ENCODE measurements around the gene BRD1.

The BRD1 gene

GRCh38 chr22:49800408-49801238 lies 27.1 kb downstream of the BRD1 start:
- DNase-seq, result no peak

- DNase-seq, result no peak
Observed at GRCh38 chr22:49799431-49800075, 28.1 kb downstream of the BRD1 start.

DNA sequence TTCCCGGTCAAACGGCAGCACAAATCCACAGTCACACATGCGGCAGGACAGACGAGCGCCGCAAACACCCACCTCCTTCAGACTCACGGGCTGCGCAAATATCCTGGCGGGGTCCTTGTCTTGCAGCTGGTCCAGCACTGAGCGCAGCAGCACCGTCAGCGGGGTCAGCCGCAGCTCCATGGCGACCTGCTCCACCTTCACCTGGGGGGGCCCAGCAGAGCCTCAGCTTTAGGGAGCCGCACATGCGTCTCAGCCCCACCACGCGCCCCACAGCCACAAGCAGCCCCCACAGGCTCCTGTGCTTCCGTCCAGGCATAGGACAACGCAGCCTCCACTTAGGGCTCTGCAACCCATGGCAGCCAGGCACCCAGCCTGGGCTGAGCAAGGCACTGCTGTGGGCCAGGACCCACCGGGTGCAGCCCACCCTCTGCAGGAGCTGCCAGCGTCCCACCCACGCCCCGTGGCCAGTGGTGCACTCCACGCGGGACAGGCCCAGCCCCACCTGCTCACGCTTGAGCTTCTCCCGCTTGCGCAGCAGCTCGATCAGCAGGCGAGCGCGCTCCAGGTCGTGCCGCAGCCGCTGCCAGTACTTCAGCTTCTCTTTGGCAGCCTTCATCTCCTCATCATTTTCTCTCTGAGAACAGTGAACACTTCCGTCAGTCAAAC lies 29.1 kb downstream of the BRD1 start:
- DNase-seq, result no peak

GRCh38 chr22:49797706-49798105 lies 30.0 kb downstream of the BRD1 start:
- DNase-seq, result no peak

DNA sequence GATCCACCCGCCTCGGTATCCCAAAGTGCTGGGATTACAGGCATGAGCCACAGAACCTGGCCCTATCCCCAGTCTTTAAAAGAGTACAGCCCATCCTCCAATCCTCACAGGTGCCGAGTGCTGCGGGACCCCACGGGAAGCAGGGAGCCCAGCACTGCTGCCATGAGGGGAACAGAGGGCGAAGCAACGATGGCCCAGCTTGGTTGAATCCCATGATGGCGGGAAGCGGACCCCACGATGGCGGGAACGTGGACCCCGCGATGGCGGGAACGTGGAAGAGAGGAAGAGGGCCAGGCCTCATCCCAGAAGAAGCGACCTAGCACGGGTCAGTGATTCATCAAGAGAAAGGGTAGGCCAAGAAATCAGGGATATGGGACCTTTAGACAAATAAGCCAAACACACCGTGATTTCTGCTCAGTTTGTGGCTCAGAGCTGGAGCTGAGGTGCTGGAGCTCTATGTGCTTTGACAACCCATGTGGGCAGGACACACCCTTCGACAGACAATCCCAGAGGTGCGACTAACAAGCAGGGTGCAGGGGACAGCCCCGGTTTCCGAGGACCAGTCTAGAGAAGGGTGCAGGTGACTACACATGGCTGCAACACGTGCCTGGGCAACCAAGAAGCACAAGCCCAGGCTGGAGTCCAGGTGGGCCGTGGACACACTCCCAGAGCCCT lies 30.9 kb downstream of the BRD1 start:
- no peak for DNase-seq

DNA sequence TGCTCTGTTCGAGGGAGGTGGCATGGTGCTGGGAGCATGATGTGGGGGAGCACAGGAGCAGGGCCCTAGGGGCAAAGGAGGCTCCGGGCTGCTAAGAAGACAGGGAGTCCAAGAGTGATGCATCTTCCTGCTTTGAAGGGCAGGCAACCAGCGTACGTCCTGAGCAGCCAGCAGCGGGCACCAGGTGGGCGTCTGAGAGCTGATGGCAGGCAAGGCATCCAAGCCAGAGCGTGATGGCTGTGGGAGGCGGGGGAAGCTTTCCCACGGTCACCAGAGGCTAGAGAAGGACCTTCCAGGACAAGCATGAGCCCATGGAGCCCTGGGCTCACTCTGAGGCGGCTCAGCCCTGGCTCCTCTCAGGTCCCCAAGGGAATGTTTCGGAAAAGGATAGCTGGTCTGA lies 32.2 kb downstream of the BRD1 start:
- DNase-seq, result no peak

GRCh38 chr22:49793871-49794270 lies 33.8 kb downstream of the BRD1 start:
- no peak for DNase-seq

- DNase-seq, result no peak
Observed at GRCh38 chr22:49793296-49793695, 34.4 kb downstream of the BRD1 start.

DNA sequence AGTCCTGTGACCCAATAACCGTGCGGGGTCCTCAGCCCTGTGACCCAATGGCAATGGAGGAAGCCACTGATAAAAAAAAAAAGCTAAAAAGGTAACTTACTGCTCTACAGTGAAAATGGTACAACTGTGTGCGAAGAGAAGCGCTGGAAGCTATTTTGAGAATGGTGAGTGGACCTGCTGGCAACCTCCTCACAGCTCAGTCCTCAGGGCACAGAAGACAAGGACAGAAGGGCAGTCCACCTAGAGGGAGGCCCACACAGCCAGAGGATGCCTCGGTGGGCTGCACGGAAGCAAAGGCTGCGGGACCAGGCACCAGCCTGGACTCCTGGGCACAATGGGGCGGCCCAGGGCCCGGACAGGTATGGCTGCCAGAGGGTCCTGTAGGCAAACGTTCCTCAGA lies 35.6 kb downstream of the BRD1 start:
- DNase-seq, result no peak

- no peak for DNase-seq
Observed at GRCh38 chr22:49791682-49792081, 36.0 kb downstream of the BRD1 start.

GRCh38 chr22:49790912-49791311 lies 36.8 kb downstream of the BRD1 start:
- DNase-seq, result no peak

DNA sequence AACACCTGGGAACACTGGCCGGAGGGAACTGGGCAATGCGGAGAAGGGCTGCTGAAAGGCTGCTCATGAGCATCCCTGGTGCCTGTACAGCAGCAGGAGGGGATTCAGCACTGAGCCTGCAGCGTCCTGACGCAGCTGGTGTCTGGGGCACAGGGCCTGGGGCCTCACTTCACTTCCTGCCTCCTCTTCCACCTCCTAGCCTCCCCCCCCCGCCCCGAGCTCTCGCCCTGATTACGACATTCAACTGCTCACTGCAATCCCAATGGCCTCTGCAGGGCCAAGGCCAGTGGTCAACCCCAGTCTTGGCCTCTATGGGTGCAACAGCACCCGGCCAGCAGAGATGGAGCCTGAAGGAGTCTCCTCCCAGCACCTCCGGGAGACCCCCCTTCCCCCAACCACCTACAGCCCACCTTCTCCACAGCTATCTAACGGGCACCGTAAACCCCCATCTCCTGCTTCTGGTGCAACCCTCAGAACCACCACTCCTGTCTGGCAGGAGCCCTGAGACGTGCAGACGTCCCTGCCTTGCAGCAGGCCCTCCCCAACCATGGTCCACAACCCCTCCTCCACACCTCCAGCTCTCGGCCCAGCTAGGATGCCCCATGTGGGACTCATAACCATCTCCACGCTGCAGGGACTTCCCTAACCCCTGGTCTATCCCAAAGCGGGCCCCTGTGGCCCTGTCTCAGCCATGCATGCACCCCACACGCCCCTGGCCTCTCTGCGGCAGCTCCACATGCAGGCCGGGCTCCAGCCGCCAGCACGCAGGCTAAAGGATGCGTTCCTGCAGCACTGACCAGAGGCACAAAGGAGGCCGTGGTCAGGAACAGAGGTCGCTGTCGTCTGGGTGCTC lies 38.2 kb downstream of the BRD1 start:
- DNase-seq, result no peak

GRCh38 chr22:49788504-49788903 lies 39.2 kb downstream of the BRD1 start:
- DNase-seq, result no peak

- DNase-seq, result no peak
Observed at GRCh38 chr22:49787861-49788260, 39.8 kb downstream of the BRD1 start.

DNA sequence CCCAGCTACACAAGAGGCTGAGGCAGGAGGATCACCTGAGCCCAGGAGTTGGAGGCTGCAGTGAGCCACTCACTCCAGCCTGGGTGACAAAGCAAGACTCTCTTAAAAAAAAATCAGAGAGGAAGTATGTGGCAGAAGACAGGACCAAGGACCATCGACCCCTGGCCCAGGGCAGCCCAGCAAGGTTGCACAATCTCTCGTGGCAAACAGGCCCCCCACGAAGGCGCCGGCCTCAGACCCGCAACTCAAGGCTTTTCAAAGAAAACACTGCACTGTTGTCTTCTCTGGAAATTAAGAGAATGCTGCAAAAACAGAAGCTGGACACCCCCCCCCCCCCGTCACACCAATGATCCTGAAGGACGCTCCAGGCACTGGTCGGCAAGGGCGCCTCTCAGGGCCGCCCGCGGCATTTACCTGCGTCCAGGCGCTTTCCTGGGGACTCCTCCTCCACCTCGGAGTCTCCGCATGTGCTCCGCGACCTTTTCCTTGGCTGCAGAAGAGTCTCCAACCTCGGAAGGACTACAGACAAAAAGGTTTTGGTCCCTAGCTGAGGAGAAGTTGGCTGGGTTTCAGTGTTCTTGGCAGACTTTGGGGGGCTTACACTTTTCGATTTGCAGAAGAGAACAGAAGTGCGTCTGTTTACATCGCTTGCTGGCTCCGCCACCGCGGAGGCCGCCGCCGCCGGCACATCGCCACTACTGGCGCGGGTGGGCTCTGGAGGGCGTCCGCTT lies 40.5 kb downstream of the BRD1 start:
- DNase-seq, result no peak

GRCh38 chr22:49785841-49786471 lies 41.7 kb downstream of the BRD1 start:
- no peak for DNase-seq

DNA sequence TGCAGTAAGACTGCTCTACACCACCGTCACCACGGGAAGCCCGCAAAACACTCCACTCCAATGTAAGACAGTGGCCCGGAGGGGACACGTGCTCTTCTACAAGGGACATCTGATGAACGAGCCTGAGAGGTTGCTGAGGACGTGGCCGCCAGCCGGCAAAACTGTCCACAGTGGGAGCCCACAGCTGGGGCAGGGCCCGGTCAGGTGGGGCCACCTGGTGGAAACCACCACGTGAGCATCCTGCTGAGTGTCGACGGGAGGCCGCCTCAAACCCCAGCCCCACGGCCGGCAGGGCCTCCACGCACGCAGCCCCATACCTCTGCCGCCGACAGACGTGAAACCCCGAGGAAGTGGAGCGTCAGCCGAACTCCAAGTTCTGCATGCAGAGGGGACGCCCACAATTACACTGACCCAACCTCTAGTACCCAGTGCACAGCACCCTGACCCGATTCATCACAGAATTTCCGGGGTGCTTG lies 42.6 kb downstream of the BRD1 start:
- no peak for DNase-seq

DNA sequence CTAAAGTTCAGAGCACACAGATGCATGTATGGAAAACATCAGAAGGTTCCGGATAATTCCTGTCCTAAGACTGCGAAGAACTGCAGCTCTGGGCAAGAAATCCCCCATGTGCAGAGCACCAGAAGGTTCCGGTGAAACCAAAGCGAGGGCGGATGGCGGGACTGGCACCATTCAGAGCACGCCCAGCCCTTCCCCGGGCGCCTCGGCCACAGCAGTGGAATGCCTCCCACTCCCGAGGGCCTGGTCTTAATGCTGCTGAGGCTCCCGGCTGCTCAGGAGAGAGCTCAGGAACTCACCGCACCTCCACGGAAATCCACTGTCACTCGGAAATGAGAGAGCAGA lies 43.1 kb downstream of the BRD1 start:
- no peak for DNase-seq

GRCh38 chr22:49783926-49784629 lies 43.6 kb downstream of the BRD1 start:
- DNase-seq, result no peak

DNA sequence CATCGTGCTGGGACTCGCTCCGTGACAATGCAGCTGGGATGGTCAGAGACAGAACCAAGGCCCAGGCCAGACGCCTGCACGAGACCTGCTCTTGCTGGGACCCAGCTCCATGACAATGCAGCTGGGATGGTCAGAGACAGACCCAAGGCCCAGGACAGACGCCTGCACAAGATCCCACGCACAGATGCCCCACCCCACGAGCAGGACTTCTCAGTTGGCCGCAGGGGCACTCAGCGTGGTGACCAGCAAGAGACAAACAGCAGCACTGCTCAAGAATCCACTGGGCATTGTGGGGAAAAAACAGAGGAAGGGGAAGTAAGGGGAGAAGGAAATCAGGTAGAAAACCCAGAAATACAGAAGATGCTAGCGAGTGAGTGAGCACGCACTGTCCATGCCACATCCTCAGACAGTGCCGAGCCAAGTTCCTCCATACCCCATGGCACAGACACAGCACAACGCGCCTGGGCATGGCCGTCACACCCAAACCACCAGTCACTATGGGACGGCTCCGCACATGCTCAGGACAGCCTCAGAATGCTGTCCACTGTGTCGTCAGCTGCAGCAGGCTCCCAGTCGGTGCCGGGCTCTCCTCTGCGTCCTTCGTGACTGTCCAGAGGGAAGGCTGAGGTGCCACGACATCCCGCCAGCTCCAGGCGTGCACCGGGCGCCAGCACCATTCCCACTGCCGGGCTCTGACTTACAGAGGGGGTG lies 44.5 kb downstream of the BRD1 start:
- DNase-seq, result no peak

Measured in activated gamma-delta T cell (primary cell).